GM23248 (cell line): ENCODE measurements around the gene SERPINB3. TPM values are rescaled to one million over a fixed set of nuclear protein-coding genes. Genes with fewer than 3 reads are reported as not detected.
"Not testable (repeated sequence)": the region's sequence is repeated elsewhere in the genome, so short reads cannot be mapped to it uniquely, and the experiment has no call there.

Experiments used
- DNase-seq: peaks from one replicate; pipeline ENCODE4 v3.0.0-alpha.2; 2015
- H2AFZ ChIP-seq: fragments of 200-600 bp; sonication (generic); 2 replicates; pipeline ENCODE4 v1.6.1; 2016; ENCODE audit warnings: antibody characterized with exemption
- H3F3A ChIP-seq: fragments of 200-600 bp; sonication (generic); 2 replicates; pipeline ENCODE4 v1.6.1; 2016; ENCODE audit warnings: mild to moderate bottlenecking, antibody characterized with exemption, mixed run types; ENCODE audit not compliant: insufficient read depth
- H3K27ac ChIP-seq: fragments of 200-600 bp; sonication (generic); 2 replicates; pipeline ENCODE4 v1.5.1; 2016; ENCODE audit warnings: mild to moderate bottlenecking
- H3K27me3 ChIP-seq: fragments of 200-600 bp; sonication (generic); replicated peaks from 2 replicates; pipeline ENCODE4 v1.6.1; 2016; ENCODE audit warnings: mild to moderate bottlenecking; ENCODE audit not compliant: insufficient read depth
- H3K36me3 ChIP-seq: fragments of 200-600 bp; sonication (generic); 2 replicates; pipeline ENCODE4 v1.6.1; 2016; ENCODE audit warnings: low read depth, mild to moderate bottlenecking
- H3K4me1 ChIP-seq: fragments of 200-600 bp; sonication (generic); 2 replicates; pipeline ENCODE4 v1.6.1; 2016; ENCODE audit warnings: mild to moderate bottlenecking; ENCODE audit not compliant: insufficient read depth
- H3K4me2 ChIP-seq: fragments of 200-600 bp; sonication (generic); one replicate; pipeline ENCODE4 v1.6.1; 2016; ENCODE audit warnings: mild to moderate bottlenecking; ENCODE audit not compliant: unreplicated experiment
- H3K4me3 ChIP-seq: fragments of 200-600 bp; sonication (generic); 2 replicates; pipeline ENCODE4 v1.5.1; 2016; ENCODE audit warnings: mild to moderate bottlenecking
- H3K79me2 ChIP-seq: fragments of 200-600 bp; sonication (generic); 2 replicates; pipeline ENCODE4 v1.6.1; 2016; ENCODE audit warnings: mild to moderate bottlenecking; ENCODE audit not compliant: insufficient read depth
- H3K9ac ChIP-seq: fragments of 200-600 bp; sonication (generic); 2 replicates; pipeline ENCODE4 v1.6.1; 2016; ENCODE audit warnings: mild to moderate bottlenecking
- H3K9me2 ChIP-seq: fragments of 200-600 bp; sonication (generic); 2 replicates; pipeline ENCODE4 v1.6.1; 2016; ENCODE audit warnings: mixed run types, mild to moderate bottlenecking, moderate library complexity; ENCODE audit not compliant: insufficient read depth
- H3K9me3 ChIP-seq: fragments of 200-600 bp; sonication (generic); one replicate; pipeline ENCODE4 v1.6.1; 2017; ENCODE audit warnings: low read depth
- H4K20me1 ChIP-seq: fragments of 200-600 bp; sonication (generic); 2 replicates; pipeline ENCODE4 v1.6.0; 2016; ENCODE audit not compliant: insufficient read depth
- EZH2 ChIP-seq: fragments of 200-600 bp; sonication (generic); IDR thresholded peaks from 2 replicates; pipeline ENCODE4 v1.6.1; 2018; ENCODE audit warnings: antibody characterized with exemption, mild to moderate bottlenecking; ENCODE audit not compliant: insufficient read depth, poor library complexity, severe bottlenecking
- EZH2phosphoT487 ChIP-seq: fragments of 200-600 bp; sonication (generic); IDR thresholded peaks from 2 replicates; pipeline ENCODE4 v1.6.1; 2018; ENCODE audit warnings: antibody characterized with exemption, moderate library complexity, mild to moderate bottlenecking, low read depth; ENCODE audit not compliant: insufficient read depth
- WGBS, 2 experiments: methylation state at CpG; one replicate each; pipeline ENCODE4 v1.1.6; 2015 to 2017; ENCODE audit warnings: low lambda C conversion rate in 2 of 2, low coverage in 1 of 2; ENCODE audit errors: missing lambda C conversion rate in 2 of 2; 5-methylcytosine and 5-hydroxymethylcytosine counted together
- in situ Hi-C: fragments of 300-500 bp; cut with MboI; formaldehyde crosslinking; loops from 2 replicates; pipeline ENCODE4 v1.15.0; 2020
- polyA plus RNA-seq: library from polyadenylated mRNA; unstranded; fragments of >200 nt; fragmentation: Nextera tagmentation; extraction: Ambion mirVana; gene quantifications from 2 replicates; pipeline ENCODE4 v1.2.1, GENCODE V29; 2016
- total RNA-seq: library from RNA; depleted of rRNA; stranded (reverse); fragments of >200 nt; shearing (Covaris generic); gene quantifications from 2 replicates; pipeline ENCODE4 v1.2.3, GENCODE V29; 2014; rRNA removed

Gene SERPINB3
- not detected in 2 replicates for total RNA-seq
- polyA plus RNA-seq, result 0.24 TPM in 1 of 2 replicates, not detected in the other

GRCh38 chr18:63661750-63662149 lies at the start of gene SERPINB3:
Gene SERPINB3 (minus strand): TSS chr18:63661893. CDS start chr18:63661216, 677 bp downstream.
- H3K9ac ChIP-seq, DNase-seq, H3K27ac ChIP-seq, H3K9me3 ChIP-seq, H3K4me3 ChIP-seq, H3K9me2 ChIP-seq, in situ Hi-C loops, H3K4me2 ChIP-seq, H4K20me1 ChIP-seq, H2AFZ ChIP-seq, H3K4me1 ChIP-seq, H3F3A ChIP-seq, H3K79me2 ChIP-seq, H3K27me3 ChIP-seq, H3K36me3 ChIP-seq: not testable (repeated sequence)
- 74 to 80% methylated on average over 2 to 3 of the region's 3 CpGs for WGBS, 2 experiments

- Histone ChIP-seq H3K36me3 (no peaks in the 10 kb centered on the region), H3K4me3 (no peak overlapping the region), H3K9ac (no peak overlapping the region), H3K4me2 (peak overlapping the region; percentile 54), H3K9me3 (no peaks in the 10 kb centered on the region), H3K27ac (peak overlapping the region; percentile 78), H3K27me3 (no peaks in the 10 kb centered on the region), H3K9me2 (no peaks in the 10 kb centered on the region), H2AFZ (peak overlapping the region; percentile 36), H3F3A (peaks cover 22% of the 10 kb centered on the region), H3K79me2 (no peaks in the 10 kb centered on the region), H3K4me1 (peaks cover 30% of the 10 kb centered on the region), H4K20me1 (no peaks in the 10 kb centered on the region)
- DNase-seq, result peak; percentile 89
- TF ChIP-seq EZH2 (no peak), EZH2phosphoT487 (no peak)
- in situ Hi-C loops, result no loop called here
- 0 to 2% methylated on average over 3 of the region's 3 CpGs for WGBS, 2 experiments
Measured at GRCh38 chr18:63708650-63709049, 47.0 kb upstream of the SERPINB3 start.

GRCh38 chr18:63707816-63708215 lies 46.1 kb upstream of the SERPINB3 start:
- no peaks in the 10 kb centered on the region for H3K9me2 ChIP-seq
- H4K20me1 ChIP-seq, result no peaks in the 10 kb centered on the region
- no peaks in the 10 kb centered on the region for H3K9me3 ChIP-seq
- H3K4me1 ChIP-seq, result peaks cover 30% of the 10 kb centered on the region
- H2AFZ ChIP-seq, result no peak overlapping the region
- H3K27me3 ChIP-seq, result no peaks in the 10 kb centered on the region
- TF ChIP-seq EZH2, result no peak
- no peak for TF ChIP-seq EZH2phosphoT487
- in situ Hi-C loops, result no loop called here
- no peak for DNase-seq
- no peaks in the 10 kb centered on the region for H3K36me3 ChIP-seq
- H3K4me3 ChIP-seq, result no peak overlapping the region
- WGBS, 2 experiments, result 41 to 44% methylated on average over 1 of the region's 1 CpG
- no peaks in the 10 kb centered on the region for H3K79me2 ChIP-seq
- peak overlapping the region; percentile 78 for H3K27ac ChIP-seq
- H3K9ac ChIP-seq, result no peak overlapping the region
- peaks cover 22% of the 10 kb centered on the region for H3F3A ChIP-seq
- no peak overlapping the region for H3K4me2 ChIP-seq

DNA sequence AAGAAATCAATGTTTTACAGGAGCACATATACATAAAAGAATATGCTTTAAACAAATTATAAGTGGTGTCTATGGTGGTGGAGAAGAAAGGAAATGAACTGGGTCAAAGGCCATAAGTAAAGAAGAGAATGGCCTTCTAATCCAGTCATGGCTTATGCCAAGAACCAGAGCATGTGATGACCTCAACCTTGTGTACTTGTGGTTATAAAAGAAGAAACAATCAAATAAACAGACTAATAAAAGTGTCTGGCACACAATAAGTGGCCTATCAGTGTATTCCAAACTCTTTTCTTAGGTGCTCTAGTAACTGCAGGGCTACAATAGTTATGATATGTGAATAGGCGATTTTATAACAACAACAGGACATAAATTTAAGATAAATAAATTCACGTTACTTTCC lies 43.7 kb upstream of the SERPINB3 start:
- no peak for DNase-seq
- Histone ChIP-seq H3K4me2 (peak overlapping the region; percentile 2), H3K79me2 (no peaks in the 10 kb centered on the region), H3K9me2 (no peaks in the 10 kb centered on the region), H3K9ac (no peak overlapping the region), H2AFZ (peak overlapping the region; percentile 39), H3K4me3 (no peak overlapping the region), H3F3A (peaks cover 22% of the 10 kb centered on the region), H3K4me1 (peaks cover 30% of the 10 kb centered on the region), H3K27me3 (no peaks in the 10 kb centered on the region), H4K20me1 (no peaks in the 10 kb centered on the region), H3K36me3 (no peaks in the 10 kb centered on the region), H3K27ac (no peak overlapping the region), H3K9me3 (no peaks in the 10 kb centered on the region)
- in situ Hi-C loops, result no loop called here
- TF ChIP-seq EZH2 (no peak), EZH2phosphoT487 (no peak)
- 68 to 80% methylated on average over 2 of the region's 2 CpGs for WGBS, 2 experiments

DNA sequence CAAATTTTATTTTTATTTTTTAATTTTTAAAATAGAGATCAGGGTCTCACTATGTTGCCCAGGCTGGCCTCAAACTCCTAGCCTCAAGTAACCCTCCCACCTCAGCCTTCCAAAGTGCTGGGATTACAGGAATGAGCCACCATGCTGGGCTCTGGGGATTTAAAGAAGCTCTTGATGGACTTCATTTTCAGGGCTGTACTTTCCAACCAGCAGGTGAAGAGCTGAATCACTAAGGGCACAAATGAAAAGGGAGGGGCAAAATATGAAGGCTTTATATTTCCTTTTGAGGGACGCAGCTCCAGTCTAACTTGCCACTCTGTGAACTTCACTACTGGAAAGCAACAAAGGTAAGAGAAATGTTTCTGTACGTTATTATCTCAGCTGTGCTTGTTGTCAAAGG lies 41.0 kb upstream of the SERPINB3 start, which contains the start of gene SERPINB11:
Gene SERPINB11, plus strand, starts transcription at position 301 of the 400 bp plus-strand sequence. CDS start 7,234 bp downstream, outside the sequence.
- Histone ChIP-seq H3K4me1 (peaks cover 15% of the 10 kb centered on the region), H3K4me2 (no peak within 1 kb of the TSS), H3K4me3 (no peak within 1 kb of the TSS), H3K27ac (no peak within 1 kb of the TSS), H4K20me1 (no peaks in the 10 kb centered on the region), H3F3A (peaks cover 7% of the 10 kb centered on the region), H3K9ac (no peak within 1 kb of the TSS), H3K9me3 (no peaks in the 10 kb centered on the region), H3K27me3 (no peaks in the 10 kb centered on the region), H3K36me3 (no peaks in the 10 kb centered on the region), H3K79me2 (no peaks in the 10 kb centered on the region), H2AFZ (no peak within 1 kb of the TSS), H3K9me2 (no peaks in the 10 kb centered on the region)
- TF ChIP-seq EZH2phosphoT487 (no peak), EZH2 (no peak)
- in situ Hi-C loops, result no loop called here
- WGBS, 2 experiments, result 70 to 73% methylated on average over 2 of the region's 2 CpGs
- no peak for DNase-seq
